HG02938 (cell line): ENCODE data around the gene MYO7A.

Experiments used
- ATAC-seq: cut with Tn5 transposase; IDR thresholded peaks from one replicate; pipeline ENCODE4 v1.9.1; 2021; ENCODE audit warnings: mild to moderate bottlenecking, moderate library complexity; ENCODE audit not compliant: unreplicated experiment

MYO7A gene

GRCh38 chr11:77127920-77128691 is at the start of gene MYO7A:
TSS of gene MYO7A (plus strand) at chr11:77128246. CDS start at chr11:77130635, 2,389 bp downstream.
- ATAC-seq, result no peak

GRCh38 chr11:77079666-77080065 is 48.4 kb upstream of the MYO7A start:
- no peak for ATAC-seq

- no peak for ATAC-seq
Observed at GRCh38 chr11:77080643-77081210, 47.3 kb upstream of the MYO7A start.

GRCh38 chr11:77081381-77081851 is 46.6 kb upstream of the MYO7A start:
- ATAC-seq, result no peak

- ATAC-seq, result no peak
Observed at GRCh38 chr11:77081976-77082836, 45.8 kb upstream of the MYO7A start.

GRCh38 chr11:77082838-77083565 is 45.0 kb upstream of the MYO7A start:
- no peak for ATAC-seq

GRCh38 chr11:77083566-77084245 is 44.3 kb upstream of the MYO7A start:
- ATAC-seq, result no peak

- ATAC-seq, result no peak
Observed at GRCh38 chr11:77084581-77085191, 43.4 kb upstream of the MYO7A start.

- ATAC-seq, result no peak
Observed at GRCh38 chr11:77085652-77086051, 42.4 kb upstream of the MYO7A start.

GRCh38 chr11:77086521-77087472 is 41.2 kb upstream of the MYO7A start:
- no peak for ATAC-seq

GRCh38 chr11:77087723-77088225 is 40.3 kb upstream of the MYO7A start:
- ATAC-seq, result no peak

- ATAC-seq, result no peak
Observed at GRCh38 chr11:77088236-77089003, 39.6 kb upstream of the MYO7A start.

GRCh38 chr11:77089004-77089545 is 39.0 kb upstream of the MYO7A start:
- no peak for ATAC-seq

- no peak for ATAC-seq
Observed at GRCh38 chr11:77090046-77090372, 38.0 kb upstream of the MYO7A start.

GRCh38 chr11:77090373-77091111 is 37.5 kb upstream of the MYO7A start:
- ATAC-seq, result peak; percentile 17

GRCh38 chr11:77091146-77091940 is 36.7 kb upstream of the MYO7A start:
- peak; percentile 75 for ATAC-seq
